HEK293 (cell line): ENCODE measurements around the gene NFKBIZ.
A peak's percentile ranks its signal among the peaks of the same experiment; 100 is the strongest.

Source experiments
- CTCF ChIA-PET: fragments of 350-600 bp; formaldehyde crosslinking; extraction: SDS; loops from one replicate; lab custom pipeline; 2021; ENCODE audit warnings: antibody characterized with exemption; lab: Yijun Ruan, JAX
- POLR2A ChIA-PET: fragments of 300-600 bp; formaldehyde crosslinking; extraction: SDS; loops from one replicate; lab custom pipeline; 2020; ENCODE audit warnings: antibody characterized with exemption, inconsistent platforms; lab: Yijun Ruan, JAX
- H3K27ac ChIP-seq: fragments of 200-500 bp; sonication (Bioruptor generic); 2 replicates; pipeline ENCODE4 v1.5.1; 2014; ENCODE audit warnings: low read depth, low read length, control low read depth, inconsistent platforms; ENCODE audit errors: extremely low read depth
- H3K36me3 ChIP-seq, 2 experiments: fragments of 200-500 bp in 1 of 2; sonication (Bioruptor generic) in 1 of 2; 1 replicate in 1 of 2; 2 replicates in 1 of 2; pipeline ENCODE4 v1.5.1; 2014 to 2017; ENCODE audit warnings: inconsistent platforms in 2 of 2, low read length in 2 of 2; ENCODE audit not compliant: control insufficient read depth in 2 of 2, insufficient read depth in 1 of 2
- H3K4me1 ChIP-seq: fragments of 200-500 bp; sonication (Bioruptor generic); 2 replicates; pipeline ENCODE4 v1.5.1; 2014; ENCODE audit warnings: mild to moderate bottlenecking, low read length, inconsistent platforms; ENCODE audit not compliant: control insufficient read depth, insufficient read depth
- H3K4me3 ChIP-seq: 2 replicates; pipeline ENCODE4 v1.5.1; 2011; ENCODE audit warnings: low read depth, mild to moderate bottlenecking, control low read depth, low read length, moderate library complexity
- H3K9me3 ChIP-seq: fragments of 200-500 bp; sonication (Bioruptor generic); 2 replicates; pipeline ENCODE4 v1.5.1; 2014; ENCODE audit warnings: low read depth, low read length, inconsistent platforms; ENCODE audit not compliant: control insufficient read depth, insufficient read depth
- ELK4 ChIP-seq: IDR thresholded peaks from 2 replicates; pipeline ENCODE4 v1.6.1; 2011; ENCODE audit warnings: mild to moderate bottlenecking, low read depth, low read length, borderline replicate concordance
- KLF9 ChIP-seq: fragments of 450-650 bp; formaldehyde crosslinking; IDR thresholded peaks from 2 replicates; pipeline ENCODE4 v1.5.1; 2016; ENCODE audit warnings: missing biosample characterization, missing genetic modification characterization, low read depth
- MYNN ChIP-seq: fragments of 450-650 bp; formaldehyde crosslinking; IDR thresholded peaks from 2 replicates; pipeline ENCODE4 v1.5.1; 2016; ENCODE audit warnings: missing biosample characterization, missing genetic modification characterization, borderline replicate concordance
- SETDB1 ChIP-seq: IDR thresholded peaks from one replicate; pipeline ENCODE4 v1.6.1; 2017; ENCODE audit warnings: mild to moderate bottlenecking, low read length, moderate library complexity, mixed read lengths; ENCODE audit not compliant: insufficient read length
- SP7 ChIP-seq: fragments of 450-650 bp; formaldehyde crosslinking; IDR thresholded peaks from 2 replicates; pipeline ENCODE4 v1.5.1; 2016; ENCODE audit warnings: missing biosample characterization, missing genetic modification characterization
- TSHZ1 ChIP-seq: fragments of 450-650 bp; formaldehyde crosslinking; IDR thresholded peaks from 2 replicates; pipeline ENCODE4 v1.5.1; 2016; ENCODE audit warnings: missing biosample characterization, missing genetic modification characterization, borderline replicate concordance
- ZFP69B ChIP-seq: fragments of 450-650 bp; formaldehyde crosslinking; IDR thresholded peaks from 2 replicates; pipeline ENCODE4 v1.5.1; 2016; ENCODE audit warnings: missing biosample characterization, missing genetic modification characterization
- ZNF10 ChIP-seq: fragments of 450-650 bp; formaldehyde crosslinking; IDR thresholded peaks from 2 replicates; pipeline ENCODE4 v1.5.1; 2017; ENCODE audit warnings: missing biosample characterization, missing genetic modification characterization
- ZNF140 ChIP-seq: fragments of 450-650 bp; formaldehyde crosslinking; IDR thresholded peaks from 2 replicates; pipeline ENCODE4 v1.5.1; 2016; ENCODE audit warnings: missing biosample characterization, missing genetic modification characterization
- ZNF202 ChIP-seq: fragments of 450-650 bp; formaldehyde crosslinking; IDR thresholded peaks from 2 replicates; pipeline ENCODE4 v1.5.1; 2016; ENCODE audit warnings: missing biosample characterization, missing genetic modification characterization, borderline replicate concordance
- ZNF335 ChIP-seq: fragments of 450-650 bp; formaldehyde crosslinking; conservative IDR thresholded peaks from 2 replicates; pipeline ENCODE4 v1.5.1; 2016; ENCODE audit warnings: missing biosample characterization, missing genetic modification characterization
- ZNF366 ChIP-seq: fragments of 450-650 bp; formaldehyde crosslinking; conservative IDR thresholded peaks from 2 replicates; pipeline ENCODE4 v1.5.1; 2016; ENCODE audit warnings: missing biosample characterization, missing genetic modification characterization
- ZNF394 ChIP-seq: fragments of 450-650 bp; formaldehyde crosslinking; IDR thresholded peaks from 2 replicates; pipeline ENCODE4 v1.5.1; 2016; ENCODE audit warnings: missing biosample characterization, missing genetic modification characterization, mild to moderate bottlenecking, moderate library complexity, borderline replicate concordance
- ZNF404 ChIP-seq: fragments of 450-650 bp; formaldehyde crosslinking; IDR thresholded peaks from 2 replicates; pipeline ENCODE4 v1.5.1; 2017; ENCODE audit warnings: missing biosample characterization, missing genetic modification characterization
- ZNF423 ChIP-seq: fragments of 450-650 bp; formaldehyde crosslinking; IDR thresholded peaks from 2 replicates; pipeline ENCODE4 v1.5.1; 2016; ENCODE audit warnings: missing biosample characterization, missing genetic modification characterization
- ZNF48 ChIP-seq: fragments of 450-650 bp; formaldehyde crosslinking; IDR thresholded peaks from 2 replicates; pipeline ENCODE4 v1.5.1; 2016; ENCODE audit warnings: missing biosample characterization, missing genetic modification characterization
- ZNF629 ChIP-seq: fragments of 450-650 bp; formaldehyde crosslinking; IDR thresholded peaks from 2 replicates; pipeline ENCODE4 v1.5.1; 2017; ENCODE audit warnings: missing biosample characterization, missing genetic modification characterization
- ZNF639 ChIP-seq: fragments of 450-650 bp; formaldehyde crosslinking; IDR thresholded peaks from 2 replicates; pipeline ENCODE4 v1.5.1; 2016; ENCODE audit warnings: missing biosample characterization, missing genetic modification characterization
- ZNF658 ChIP-seq: fragments of 450-650 bp; formaldehyde crosslinking; IDR thresholded peaks from 2 replicates; pipeline ENCODE4; 2016; ENCODE audit warnings: missing biosample characterization, missing genetic modification characterization
- ZNF692 ChIP-seq: fragments of 450-650 bp; formaldehyde crosslinking; IDR thresholded peaks from 2 replicates; pipeline ENCODE4 v1.5.1; 2016; ENCODE audit warnings: missing biosample characterization, missing genetic modification characterization
- ZSCAN18 ChIP-seq: fragments of 450-650 bp; formaldehyde crosslinking; IDR thresholded peaks from 2 replicates; pipeline ENCODE4 v1.5.1; 2016; ENCODE audit warnings: missing biosample characterization, missing genetic modification characterization
- TF ChIP-seq, protein P1 (sequence below): fragments of 450-650 bp; formaldehyde crosslinking; IDR thresholded peaks from 2 replicates; pipeline ENCODE4 v1.5.1; 2017; ENCODE audit warnings: missing biosample characterization, missing genetic modification characterization
- TF ChIP-seq, protein P2 (sequence below): fragments of 450-650 bp; formaldehyde crosslinking; IDR thresholded peaks from 2 replicates; pipeline ENCODE4 v1.5.1; 2016; ENCODE audit warnings: missing biosample characterization, missing genetic modification characterization, low read depth
- TF ChIP-seq, protein P3 (sequence below): fragments of 450-650 bp; formaldehyde crosslinking; IDR thresholded peaks from 2 replicates; pipeline ENCODE4 v1.5.1; 2016; ENCODE audit warnings: missing biosample characterization, missing genetic modification characterization

NFKBIZ gene

DNA sequence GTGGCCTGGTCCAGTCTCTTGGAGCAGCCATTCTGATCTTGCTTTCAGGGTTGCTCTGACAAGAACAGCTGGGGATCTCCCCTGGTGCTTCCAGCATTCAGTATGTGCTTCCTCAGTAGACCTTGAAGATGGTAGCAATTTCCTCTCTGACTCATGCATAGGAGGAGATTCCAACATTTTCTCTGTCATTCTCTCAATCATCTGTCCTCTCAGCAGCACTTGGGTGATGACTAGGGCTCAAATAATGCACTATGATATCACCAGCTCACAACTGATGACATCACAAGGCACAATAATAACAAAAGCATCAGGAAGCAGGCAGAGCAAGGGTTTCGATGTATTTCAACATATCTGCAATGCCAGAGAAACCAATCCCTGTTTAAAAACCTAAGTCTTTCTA, 52.7 kb downstream of the NFKBIZ start:
- no peak overlapping the region for H3K4me3 ChIP-seq
- ChIA-PET CTCF (interaction anchor here (1.0 kb wide), 1 partner anchor 26 kb away, joined by 3 read pairs; no protein-coding TSS in a partner anchor), POLR2A (no interaction called here)
- no peaks in the 10 kb centered on the region for H3K36me3 ChIP-seq
- H3K27ac ChIP-seq = no peak overlapping the region
- H3K9me3 ChIP-seq = no peaks in the 10 kb centered on the region
- H3K4me1 ChIP-seq = no peaks in the 10 kb centered on the region
- TF ChIP-seq, protein P1, sequence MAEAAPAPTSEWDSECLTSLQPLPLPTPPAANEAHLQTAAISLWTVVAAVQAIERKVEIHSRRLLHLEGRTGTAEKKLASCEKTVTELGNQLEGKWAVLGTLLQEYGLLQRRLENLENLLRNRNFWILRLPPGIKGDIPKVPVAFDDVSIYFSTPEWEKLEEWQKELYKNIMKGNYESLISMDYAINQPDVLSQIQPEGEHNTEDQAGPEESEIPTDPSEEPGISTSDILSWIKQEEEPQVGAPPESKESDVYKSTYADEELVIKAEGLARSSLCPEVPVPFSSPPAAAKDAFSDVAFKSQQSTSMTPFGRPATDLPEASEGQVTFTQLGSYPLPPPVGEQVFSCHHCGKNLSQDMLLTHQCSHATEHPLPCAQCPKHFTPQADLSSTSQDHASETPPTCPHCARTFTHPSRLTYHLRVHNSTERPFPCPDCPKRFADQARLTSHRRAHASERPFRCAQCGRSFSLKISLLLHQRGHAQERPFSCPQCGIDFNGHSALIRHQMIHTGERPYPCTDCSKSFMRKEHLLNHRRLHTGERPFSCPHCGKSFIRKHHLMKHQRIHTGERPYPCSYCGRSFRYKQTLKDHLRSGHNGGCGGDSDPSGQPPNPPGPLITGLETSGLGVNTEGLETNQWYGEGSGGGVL (tag by site-specific recombination) = peak; percentile 34; the same call in 1 of the 2 replicates
- TF ChIP-seq ZNF639 (0 out of 2 replicates have a peak, but pooled peaks have one; percentile 52), ZNF404 (no peak), TSHZ1 (tag by site-specific recombination) (peak; percentile 46; the same call in 1 of the 2 replicates), ZNF335 (tag by site-specific recombination) (0 out of 2 replicates have a peak, but pooled peaks have one; percentile 37), ZSCAN18 (tag by site-specific recombination) (no peak), ZNF140 (tag by site-specific recombination) (no peak), ZNF366 (tag by site-specific recombination) (peak; percentile 76), ELK4 (no peak), SP7 (tag by site-specific recombination) (peak; percentile 69), KLF9 (tag by site-specific recombination) (no peak), ZNF423 (tag by site-specific recombination) (no peak), ZNF10 (tag by site-specific recombination) (no peak), ZNF394 (tag by site-specific recombination) (peak; percentile 28; the same call in 1 of the 2 replicates), ZNF658 (tag by site-specific recombination) (no peak), ZNF629 (tag by site-specific recombination) (peak; percentile 96), MYNN (no peak), ZNF692 (tag by site-specific recombination) (peak; percentile 66), ZNF202 (tag by site-specific recombination) (no peak), ZFP69B (peak; percentile 44; the same call in 1 of the 2 replicates), SETDB1 (no peak), ZNF48 (tag by site-specific recombination) (no peak)
- TF ChIP-seq, protein P2, sequence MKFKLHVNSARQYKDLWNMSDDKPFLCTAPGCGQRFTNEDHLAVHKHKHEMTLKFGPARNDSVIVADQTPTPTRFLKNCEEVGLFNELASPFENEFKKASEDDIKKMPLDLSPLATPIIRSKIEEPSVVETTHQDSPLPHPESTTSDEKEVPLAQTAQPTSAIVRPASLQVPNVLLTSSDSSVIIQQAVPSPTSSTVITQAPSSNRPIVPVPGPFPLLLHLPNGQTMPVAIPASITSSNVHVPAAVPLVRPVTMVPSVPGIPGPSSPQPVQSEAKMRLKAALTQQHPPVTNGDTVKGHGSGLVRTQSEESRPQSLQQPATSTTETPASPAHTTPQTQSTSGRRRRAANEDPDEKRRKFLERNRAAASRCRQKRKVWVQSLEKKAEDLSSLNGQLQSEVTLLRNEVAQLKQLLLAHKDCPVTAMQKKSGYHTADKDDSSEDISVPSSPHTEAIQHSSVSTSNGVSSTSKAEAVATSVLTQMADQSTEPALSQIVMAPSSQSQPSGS (tag by site-specific recombination) = peak; percentile 92
- TF ChIP-seq, protein P3, sequence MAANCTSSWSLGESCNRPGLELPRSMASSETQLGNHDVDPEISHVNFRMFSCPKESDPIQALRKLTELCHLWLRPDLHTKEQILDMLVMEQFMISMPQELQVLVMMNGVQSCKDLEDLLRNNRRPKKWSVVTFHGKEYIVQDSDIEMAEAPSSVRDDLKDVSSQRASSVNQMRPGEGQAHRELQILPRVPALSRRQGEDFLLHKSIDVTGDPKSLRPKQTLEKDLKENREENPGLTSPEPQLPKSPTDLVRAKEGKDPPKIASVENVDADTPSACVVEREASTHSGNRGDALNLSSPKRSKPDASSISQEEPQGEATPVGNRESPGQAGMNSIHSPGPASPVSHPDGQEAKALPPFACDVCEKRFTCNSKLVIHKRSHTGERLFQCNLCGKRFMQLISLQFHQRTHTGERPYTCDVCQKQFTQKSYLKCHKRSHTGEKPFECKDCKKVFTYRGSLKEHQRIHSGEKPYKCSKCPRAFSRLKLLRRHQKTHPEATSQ = no peak
